ENCODE results near the gene FXN. TPM values are rescaled to one million over a fixed set of nuclear protein-coding genes. Genes with fewer than 3 reads are reported as not detected.
"Not testable (repeated sequence)": the region's sequence is repeated elsewhere in the genome, so short reads cannot be mapped to it uniquely, and the experiment has no call there.

FXN gene
- total RNA-seq, 6 experiments from 2014 or later, result 12.5 to 30.4 (median 24.7) TPM

DNA sequence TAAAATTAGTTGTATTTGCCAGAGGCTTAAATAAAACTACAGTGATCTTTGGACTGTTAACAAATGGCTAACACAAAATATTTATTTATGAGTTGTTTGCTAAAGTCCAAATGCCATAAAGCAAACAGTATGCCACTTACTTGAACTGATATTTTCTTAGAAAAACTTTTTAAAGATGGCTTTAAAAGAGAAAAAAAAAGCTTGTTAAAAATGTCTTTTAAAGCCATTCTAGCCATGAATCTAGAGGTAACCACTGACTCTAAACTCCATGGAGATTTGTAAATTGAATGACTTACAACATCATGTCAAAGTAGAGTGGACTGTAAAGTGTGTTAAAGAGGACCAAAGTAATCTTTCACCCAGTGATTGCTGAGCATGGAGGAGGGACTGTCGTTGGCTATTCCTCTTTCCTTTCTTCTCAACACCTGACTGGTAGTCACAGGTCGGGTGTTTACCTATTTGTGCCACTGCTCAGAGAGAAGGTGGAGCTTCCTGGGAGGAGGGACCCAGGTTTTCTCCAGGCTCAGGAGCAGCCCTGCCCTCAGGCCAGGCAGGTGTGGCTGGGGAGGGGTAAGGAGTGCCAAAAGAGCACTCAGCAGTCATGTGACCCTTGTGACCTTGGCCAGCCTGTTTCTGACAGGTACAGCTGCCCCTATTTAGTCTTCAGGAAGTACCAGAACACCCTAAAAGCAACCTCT, 69.4 kb downstream of the FXN start:
- Histone ChIP-seq H3K4me1 (peaks cover 0 to 19% (median 8%) of the 10 kb centered on the region in 4 donors), H3K4me3 (no peak overlapping the region), H3K27ac (peak overlapping the region; percentile 69 to 79 (median 76)), H3K9me3 (no peaks in the 10 kb centered on the region), H3K27me3 (no peaks in the 10 kb centered on the region), H3K36me3 (no peaks in the 10 kb centered on the region)
- ATAC-seq (peak; percentile 93 to 98 (median 94)), DNase-seq (peak; percentile 68 to 90 (median 88))
- no peak for TF ChIP-seq POLR2A (IDR thresholded peaks at IDR 0.05)
- TF ChIP-seq, protein P1, sequence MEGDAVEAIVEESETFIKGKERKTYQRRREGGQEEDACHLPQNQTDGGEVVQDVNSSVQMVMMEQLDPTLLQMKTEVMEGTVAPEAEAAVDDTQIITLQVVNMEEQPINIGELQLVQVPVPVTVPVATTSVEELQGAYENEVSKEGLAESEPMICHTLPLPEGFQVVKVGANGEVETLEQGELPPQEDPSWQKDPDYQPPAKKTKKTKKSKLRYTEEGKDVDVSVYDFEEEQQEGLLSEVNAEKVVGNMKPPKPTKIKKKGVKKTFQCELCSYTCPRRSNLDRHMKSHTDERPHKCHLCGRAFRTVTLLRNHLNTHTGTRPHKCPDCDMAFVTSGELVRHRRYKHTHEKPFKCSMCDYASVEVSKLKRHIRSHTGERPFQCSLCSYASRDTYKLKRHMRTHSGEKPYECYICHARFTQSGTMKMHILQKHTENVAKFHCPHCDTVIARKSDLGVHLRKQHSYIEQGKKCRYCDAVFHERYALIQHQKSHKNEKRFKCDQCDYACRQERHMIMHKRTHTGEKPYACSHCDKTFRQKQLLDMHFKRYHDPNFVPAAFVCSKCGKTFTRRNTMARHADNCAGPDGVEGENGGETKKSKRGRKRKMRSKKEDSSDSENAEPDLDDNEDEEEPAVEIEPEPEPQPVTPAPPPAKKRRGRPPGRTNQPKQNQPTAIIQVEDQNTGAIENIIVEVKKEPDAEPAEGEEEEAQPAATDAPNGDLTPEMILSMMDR (IDR thresholded peaks at IDR 0.05), result no peak
- intact Hi-C loops (cut with DNase I), result no loop called here
- 31% methylated on average over 2 of the region's 2 CpGs for WGBS (ENCODE audit: insufficient coverage, low coverage, low lambda C conversion rate, missing lambda C conversion rate)

DNA sequence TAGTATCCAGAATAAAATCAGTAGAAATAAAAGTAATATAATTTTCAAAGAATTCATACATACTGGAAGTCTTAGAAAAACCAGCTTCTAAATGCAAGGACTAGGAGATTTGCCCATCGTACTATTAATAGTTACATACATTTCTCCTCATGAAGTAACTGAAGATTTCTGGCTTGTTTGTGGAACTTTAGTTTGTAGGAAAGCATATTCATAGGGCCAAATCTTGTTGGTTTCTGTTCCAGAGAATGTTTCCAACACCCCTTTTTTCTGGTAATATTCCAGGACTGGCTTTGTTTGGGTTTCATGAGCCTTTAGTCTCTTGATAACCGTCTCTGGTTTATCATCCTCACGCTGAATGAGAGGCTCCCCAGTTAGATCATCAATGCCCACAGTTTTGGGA, 72.2 kb downstream of the FXN start:
- H3K27me3 ChIP-seq, result no peaks in the 10 kb centered on the region
- intact Hi-C loops (cut with DNase I), result no loop called here
- TF ChIP-seq POLR2A (IDR thresholded peaks at IDR 0.05), result no peak
- TF ChIP-seq, protein P1 (IDR thresholded peaks at IDR 0.05), result no peak
- no peak overlapping the region for H3K4me3 ChIP-seq
- no peaks in the 10 kb centered on the region for H3K9me3 ChIP-seq
- WGBS (ENCODE audit: insufficient coverage, low coverage, low lambda C conversion rate, missing lambda C conversion rate), result 44% methylated on average over 3 of the region's 3 CpGs
- no peak overlapping the region for H3K27ac ChIP-seq
- ATAC-seq, result no peak
- no peaks in the 10 kb centered on the region for H3K36me3 ChIP-seq
- DNase-seq, result no peak
- peaks cover 0 to 19% (median 8%) of the 10 kb centered on the region in 4 donors for H3K4me1 ChIP-seq

- WGBS (ENCODE audit: insufficient coverage, low coverage, low lambda C conversion rate, missing lambda C conversion rate), result 97% methylated on average over 14 of the region's 14 CpGs
- H3K4me3 ChIP-seq; ATAC-seq; H3K27ac ChIP-seq; H3K36me3 ChIP-seq; DNase-seq; intact Hi-C loops (cut with DNase I); H3K27me3 ChIP-seq; H3K9me3 ChIP-seq: not testable (repeated sequence)
- H3K4me1 ChIP-seq, result peaks cover 0 to 17% (median 7%) of the 10 kb centered on the region in 4 donors
Measured at GRCh38 chr9:69108706-69109105, 73.2 kb downstream of the FXN start.

DNA sequence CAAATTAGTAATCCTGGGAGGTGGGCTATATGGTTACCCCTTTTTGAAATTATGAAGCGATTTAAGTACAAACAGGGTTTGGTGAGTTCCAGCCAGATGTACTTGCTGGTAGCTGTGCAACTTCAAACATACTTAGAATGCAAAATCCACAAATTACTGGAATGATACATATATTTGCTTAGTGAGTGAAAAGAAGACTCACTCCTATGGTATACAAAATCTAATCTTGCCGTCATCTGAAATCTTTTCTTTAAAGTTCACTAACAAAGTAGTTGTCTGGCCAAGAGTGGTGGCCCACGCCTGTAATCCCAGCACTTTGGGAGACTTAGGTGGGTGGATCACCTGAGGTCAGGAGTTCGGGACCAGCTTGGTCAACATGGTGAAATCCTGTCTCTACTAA, 73.6 kb downstream of the FXN start:
- Histone ChIP-seq H3K27me3 (no peaks in the 10 kb centered on the region), H3K36me3 (no peaks in the 10 kb centered on the region), H3K9me3 (no peaks in the 10 kb centered on the region), H3K4me3 (no peak overlapping the region), H3K4me1 (peaks cover 0 to 14% (median 6%) of the 10 kb centered on the region in 4 donors), H3K27ac (no peak overlapping the region)
- ATAC-seq (no peak), DNase-seq (no peak)
- intact Hi-C loops (cut with DNase I), result no loop called here
- TF ChIP-seq, protein P1 (IDR thresholded peaks at IDR 0.05), result no peak
- no peak for TF ChIP-seq POLR2A (IDR thresholded peaks at IDR 0.05)
- WGBS (ENCODE audit: insufficient coverage, low coverage, low lambda C conversion rate, missing lambda C conversion rate), result 95% methylated on average over 4 of the region's 4 CpGs

GRCh38 chr9:69112646-69113045, 77.1 kb downstream of the FXN start:
- H3K4me1 ChIP-seq; H3K27ac ChIP-seq; intact Hi-C loops (cut with DNase I); ATAC-seq; H3K9me3 ChIP-seq; H3K27me3 ChIP-seq; H3K4me3 ChIP-seq; H3K36me3 ChIP-seq; DNase-seq: not testable (repeated sequence)
- 88% methylated on average over 5 of the region's 17 CpGs for WGBS (ENCODE audit: insufficient coverage, low coverage, low lambda C conversion rate, missing lambda C conversion rate)
